ENCODE data around the gene GABRD.

DNA sequence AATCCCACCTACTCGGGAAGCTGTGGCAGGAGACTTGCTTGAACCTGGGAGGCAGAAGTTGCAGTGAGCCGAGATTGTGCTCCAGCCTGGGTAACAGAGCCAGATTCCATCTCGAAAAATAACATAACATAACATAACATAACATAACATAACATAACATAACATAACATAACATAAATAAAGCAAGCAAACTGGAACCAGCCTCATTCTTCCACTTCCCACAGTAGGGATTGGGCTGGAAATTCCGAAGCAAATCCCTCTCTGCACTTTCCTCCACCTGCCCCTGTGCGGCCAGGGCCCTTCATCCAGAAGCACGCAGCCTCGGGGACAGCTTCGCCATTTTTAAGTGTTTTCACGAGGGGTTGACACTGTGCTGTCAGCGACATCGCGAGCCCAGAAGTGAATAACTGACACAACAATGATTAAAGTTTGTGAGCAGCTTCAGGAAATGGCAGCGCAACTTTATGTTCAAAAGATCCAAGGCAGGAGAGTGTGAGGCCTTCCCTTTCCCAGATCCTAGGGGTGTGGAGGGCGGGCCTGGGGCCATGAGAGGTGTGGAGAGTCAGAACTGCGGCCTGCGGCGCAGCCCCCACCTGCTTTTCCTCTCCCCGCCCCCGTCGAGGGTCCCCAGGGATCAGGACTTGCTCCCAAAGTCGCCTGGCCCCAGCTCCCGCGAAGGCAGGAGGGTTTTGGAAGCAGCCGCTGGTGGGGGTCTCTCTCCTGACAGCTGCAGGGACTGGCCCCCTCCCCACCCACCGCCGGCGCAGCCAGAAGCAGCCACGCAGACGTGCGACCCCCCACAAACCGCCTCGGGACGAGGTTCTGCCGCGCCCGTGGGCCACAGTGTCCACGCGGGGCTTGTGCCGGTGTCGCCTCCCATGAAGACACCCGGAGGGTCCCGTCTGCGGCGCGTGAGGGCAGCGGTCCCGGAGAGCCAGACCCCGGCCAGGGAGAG is 651 bp upstream of the GABRD start:
- no peak for TF ChIP-seq TCF4 (CRISPR knock-in tag; IDR thresholded peaks at IDR 0.05; ENCODE audit: borderline replicate concordance)
- TF ChIP-seq ESRRG (CRISPR knock-in tag; IDR thresholded peaks at IDR 0.05) = no peak
